ENCODE results near the gene VIPR1.

DNA sequence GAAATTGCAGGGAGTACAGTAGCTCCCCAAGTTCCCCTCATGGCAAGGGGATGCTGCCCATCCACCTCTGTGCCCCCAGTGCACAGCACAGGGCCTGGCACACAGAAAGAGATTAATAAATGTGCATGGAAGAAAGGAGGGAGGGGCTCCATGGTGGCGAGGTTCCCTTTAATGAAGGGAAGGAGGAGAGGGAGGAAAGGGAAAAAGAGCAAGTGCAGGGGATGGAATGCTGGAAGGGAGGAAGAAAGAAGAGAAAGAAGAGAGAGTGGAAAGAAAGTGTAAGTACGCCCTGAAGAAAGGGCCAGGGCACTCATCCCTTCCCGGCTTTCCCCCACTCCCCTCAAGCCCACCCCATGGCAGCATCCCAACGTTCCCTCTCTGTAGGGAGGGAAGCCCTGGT lies 1.5 kb upstream of the VIPR1 start:
- TF ChIP-seq POLR2A (IDR thresholded peaks at IDR 0.05; ENCODE audit: low read depth, low read length) (no peak), TAF1 (IDR thresholded peaks at IDR 0.05; ENCODE audit: borderline replicate concordance, low read depth, low read length) (no peak), POLR2AphosphoS5 (IDR thresholded peaks at IDR 0.05; ENCODE audit: low read depth, low read length) (no peak)
